ENCODE results near the gene MOXD1. TPM values are rescaled to one million over a fixed set of nuclear protein-coding genes. Genes with fewer than 3 reads are reported as not detected.

Gene MOXD1
- total and polyA plus RNA-seq, 5 donors from 2014 or later = not detected

Other genes starting within 250 kb of the MOXD1 start
- 20.2 TPM for gene STX7, start 111.6 kb upstream of the MOXD1 start, total RNA-seq
- gene STX7, start 111.6 kb upstream of the MOXD1 start, polyA plus RNA-seq = 10 to 100 TPM; 14.8 to 19.8 (median 18.9) TPM
- not detected for gene TAAR9, start 136.8 kb upstream of the MOXD1 start, total RNA-seq
- gene TAAR9, start 136.8 kb upstream of the MOXD1 start, polyA plus RNA-seq = not detected
- not detected for gene TAAR8, start 151.2 kb upstream of the MOXD1 start, total RNA-seq
- gene TAAR8, start 151.2 kb upstream of the MOXD1 start, polyA plus RNA-seq = not detected
- not detected for gene TAAR6, start 168.8 kb upstream of the MOXD1 start, total RNA-seq
- not detected for gene TAAR6, start 168.8 kb upstream of the MOXD1 start, polyA plus RNA-seq
- gene TAAR5, start 188.3 kb upstream of the MOXD1 start, total RNA-seq = not detected
- gene TAAR5, start 188.3 kb upstream of the MOXD1 start, polyA plus RNA-seq = not detected
- not detected for gene TAAR2, start 222.8 kb upstream of the MOXD1 start, total RNA-seq
- not detected for gene TAAR2, start 222.8 kb upstream of the MOXD1 start, polyA plus RNA-seq